K562 (cell line): Measurements from ENCODE around the gene ADGRB3. TPM values are rescaled to one million over a fixed set of nuclear protein-coding genes. Genes with fewer than 3 reads are reported as not detected.

Experiments used
- ATAC-seq: fragments of 200-7000 bp; cut with Tn5 transposase; 3 replicates; pipeline ENCODE4 v1.9.1; 2020; ENCODE audit warnings: moderate library complexity
- BruUV-seq: library from RNA; stranded (reverse); fragments of 400-500 nt; replicated peaks from 2 replicates; lab custom pipeline; 2021; lab: Mats Ljungman, UMichigan
- CTCF ChIA-PET: fragments of 300-600 bp; formaldehyde crosslinking; extraction: SDS; loops from one replicate; lab custom pipeline; 2021; ENCODE audit warnings: low intra/inter-chr PET ratio; lab: Yijun Ruan, JAX
- POLR2A ChIA-PET: fragments of 300-600, 350-650 bp; sonication (Branson Sonifier 250); formaldehyde crosslinking; extraction: SDS; loops from one replicate; lab custom pipeline; 2021; ENCODE audit warnings: antibody characterized with exemption, inconsistent platforms; lab: Yijun Ruan, JAX
- DNase-seq, 4 experiments: peaks; one replicate each; pipeline versions ENCODE4 v3.0.0 to v3.0.0-alpha.2; 2011 to 2018; ENCODE audit warnings: low spot score in 3 of 4, mixed read lengths in 3 of 4; ENCODE audit errors: extremely low read depth in 1 of 4
- FAIRE-seq: peaks from 2 replicates; lab custom pipeline; 2011; peaks lifted over from hg19 to GRCh38; lab: Jason Lieb, UNC
- H2AFZ ChIP-seq: 2 replicates; pipeline ENCODE4 v1.6.0; 2011; ENCODE audit warnings: low read depth, low read length, control low read depth, inconsistent platforms
- H3K27ac ChIP-seq: fragments of 200-600 bp; 3 replicates; pipeline ENCODE4 v1.8.0; 2011; ENCODE audit warnings: low read depth, mild to moderate bottlenecking, control low read depth, inconsistent platforms, low read length, moderate library complexity, mixed read lengths; ENCODE audit errors: extremely low read depth
- H3K27me3 ChIP-seq, 2 experiments: fragments of 300-600 bp in 1 of 2; 2 replicates in 1 of 2; 3 replicates in 1 of 2; pipeline versions ENCODE4 v1.6.0 to v1.8.0; 2011; ENCODE audit warnings: inconsistent platforms in 2 of 2, low read length in 2 of 2, mild to moderate bottlenecking in 1 of 2, mixed read lengths in 1 of 2, moderate library complexity in 1 of 2; ENCODE audit not compliant: control insufficient read depth in 2 of 2, insufficient read depth in 2 of 2
- H3K36me3 ChIP-seq: fragments of 300-600 bp; 3 replicates; pipeline ENCODE4 v1.8.0; 2011; ENCODE audit warnings: mild to moderate bottlenecking, low read length, inconsistent platforms; ENCODE audit not compliant: control insufficient read depth, insufficient read depth
- H3K4me1 ChIP-seq, 2 experiments: fragments of 200-600 bp in 1 of 2; replicated peaks in 1 of 2; 2 replicates in 1 of 2; 3 replicates in 1 of 2; pipeline versions ENCODE4 v1.5.1 to v1.8.0; 2011; ENCODE audit warnings: inconsistent platforms in 2 of 2, low read length in 2 of 2, mild to moderate bottlenecking in 1 of 2, mixed read lengths in 1 of 2, moderate library complexity in 1 of 2; ENCODE audit not compliant: control insufficient read depth in 2 of 2, insufficient read depth in 2 of 2
- H3K4me2 ChIP-seq: 2 replicates; pipeline ENCODE4 v1.6.1; 2011; ENCODE audit warnings: low read length, control low read depth, inconsistent platforms, mixed read lengths; ENCODE audit not compliant: insufficient read depth
- H3K4me3 ChIP-seq: fragments of 200-600 bp; sonication (generic), shearing (Covaris generic); 2 replicates; pipeline ENCODE4 v1.5.1; 2016; ENCODE audit warnings: control low read depth, inconsistent platforms
- H3K79me2 ChIP-seq: fragments of 200-600 bp; 3 replicates; pipeline ENCODE4 v1.8.0; 2011; ENCODE audit warnings: low read length, inconsistent platforms; ENCODE audit not compliant: control insufficient read depth, insufficient read depth
- H3K9ac ChIP-seq, 2 experiments: 2 replicates each; pipeline versions ENCODE4 v1.6.0 to v1.6.1; 2011; ENCODE audit warnings: low read depth in 2 of 2, low read length in 2 of 2, control low read depth in 1 of 2, inconsistent platforms in 1 of 2, mild to moderate bottlenecking in 1 of 2, mixed read lengths in 1 of 2; ENCODE audit not compliant: insufficient read depth in 1 of 2
- H3K9me1 ChIP-seq: one replicate; pipeline ENCODE4 v1.6.0; 2011; ENCODE audit warnings: inconsistent platforms, mild to moderate bottlenecking, low read length, moderate library complexity; ENCODE audit not compliant: control insufficient read depth, insufficient read depth
- H3K9me3 ChIP-seq: replicated peaks from 2 replicates; pipeline ENCODE4 v1.5.1; 2011; ENCODE audit warnings: low read depth, low read length, inconsistent platforms; ENCODE audit not compliant: control insufficient read depth, insufficient read depth
- H4K20me1 ChIP-seq: replicated peaks from 2 replicates; pipeline ENCODE4 v1.6.1; 2011; ENCODE audit warnings: low read length, inconsistent platforms, mixed read lengths; ENCODE audit not compliant: control insufficient read depth, insufficient read depth
- ADNP ChIP-seq: fragments of 200-800 bp; sonication (Bioruptor generic); IDR thresholded peaks from 2 replicates; pipeline ENCODE4 v1.6.1; 2016; ENCODE audit warnings: missing genetic modification characterization, missing compliant biosample characterization
- C11orf30 ChIP-seq: fragments of 450-650 bp; IDR thresholded peaks from 2 replicates; pipeline ENCODE4 v1.6.1; 2016; ENCODE audit warnings: low read depth, mild to moderate bottlenecking
- DPF2 ChIP-seq: fragments of 450-650 bp; IDR thresholded peaks from 2 replicates; pipeline ENCODE4 v1.6.1; 2016
- MAFG ChIP-seq: fragments of 450-650 bp; conservative IDR thresholded peaks from 2 replicates; pipeline ENCODE4 v1.6.1; 2016; ENCODE audit warnings: missing genetic modification characterization, missing compliant biosample characterization
- NFE2 ChIP-seq: IDR thresholded peaks from 2 replicates; pipeline ENCODE4 v1.6.1; 2014; ENCODE audit warnings: antibody characterized with exemption, low read depth
- SMARCA4 ChIP-seq: fragments of 450-650 bp; IDR thresholded peaks from 2 replicates; pipeline ENCODE4 v1.6.1; 2016
- ZNF316 ChIP-seq: fragments of 450-650 bp; IDR thresholded peaks from 2 replicates; pipeline ENCODE4 v1.6.1; 2016
- ZNF766 ChIP-seq: fragments of 200-800 bp; sonication (Bioruptor generic); conservative IDR thresholded peaks from 2 replicates; pipeline ENCODE4 v1.6.1; 2016; ENCODE audit warnings: missing genetic modification characterization, missing compliant biosample characterization
- WGBS: fragments of 100-300 bp; shearing (Covaris generic); methylation state at CpG from one replicate; pipeline ENCODE4 v1.1.6; 2016; ENCODE audit warnings: low coverage, mixed read lengths; ENCODE audit not compliant: insufficient coverage; ENCODE audit errors: missing lambda C conversion rate; 5-methylcytosine and 5-hydroxymethylcytosine counted together
- in situ Hi-C: fragments of 300-500 bp; cut with MboI; formaldehyde crosslinking; loops from 4 replicates; pipeline ENCODE4 v1.15.0; 2018; ENCODE audit warnings: inconsistent platforms, mixed read lengths
- intact Hi-C: fragments of 100-400 bp; cut with micrococcal nuclease; formaldehyde crosslinking; loops from 2 replicates; pipeline ENCODE4 v1.14.2; 2022
- polyA plus RNA-seq, 8 experiments: library from polyadenylated mRNA; depleted of rRNA in 4 of 8; stranded (reverse) in 5 of 8; unstranded in 3 of 8; fragments of >200 nt; fragmentation: Nextera tagmentation in 2 of 8; fragmentation: Illumina TruSeq in 1 of 8; extraction: Ambion mirVana in 2 of 8; extraction: Trizol in 1 of 8; gene quantifications; 2 replicates each; pipeline versions ENCODE4 v1.2.1 to v1.2.3, GENCODE V29; 2011 to 2014; ENCODE audit warnings: inconsistent platforms in 1 of 8, missing spikeins in 1 of 8
- total RNA-seq, 7 experiments: library from RNA; depleted of rRNA in 6 of 7; stranded (reverse); fragments of >200 nt in 6 of 7; fragmentation: Illumina TruSeq in 2 of 7; extraction: Trizol in 2 of 7; gene quantifications; 2 replicates each; pipeline versions ENCODE4 v1.2.1 to v1.2.3, GENCODE V29; 2011 to 2021; ENCODE audit warnings: low replicate concordance in 1 of 7
- TF ChIP-seq, protein P1 (sequence below): fragments of 200-800 bp; sonication (Bioruptor generic); IDR thresholded peaks from 2 replicates; pipeline ENCODE4 v1.6.1; 2016; ENCODE audit warnings: missing genetic modification characterization, missing compliant biosample characterization
- TF ChIP-seq, protein P2 (sequence below): fragments of 250-450 bp; sonication (Bioruptor Pico); IDR thresholded peaks from 2 replicates; pipeline ENCODE4 v1.8.0; 2022; ENCODE audit warnings: inconsistent platforms
- TF ChIP-seq, protein P3 (sequence below): fragments of 450-650 bp; IDR thresholded peaks from 2 replicates; pipeline ENCODE4 v1.6.1; 2016; ENCODE audit warnings: antibody characterized with exemption

Gene ADGRB3
- total and polyA plus RNA-seq, 9 of the 15 experiments (the other 6 are each of a cell fraction or from before 2014, with no cell fraction given), result 0.90 to 7.8 (median 2.4) TPM

DNA sequence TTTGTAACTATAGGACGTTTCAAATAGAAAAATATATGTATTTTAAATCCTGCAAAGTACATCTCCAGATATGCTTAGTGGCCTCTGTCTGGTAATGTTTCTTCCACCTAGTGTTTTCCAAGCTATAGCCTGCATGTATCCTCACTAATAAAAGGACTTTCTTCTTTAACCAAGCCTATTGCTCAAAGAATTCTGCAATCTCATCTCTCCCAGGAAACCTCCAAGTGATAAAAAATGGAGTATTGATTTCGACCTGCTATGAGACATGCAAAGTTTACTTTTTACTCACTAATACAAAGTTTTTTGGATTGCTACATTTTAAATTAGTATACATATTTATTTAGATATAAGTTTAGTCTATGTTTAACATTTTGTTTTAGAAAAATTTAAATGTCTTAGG is 23.3 kb downstream of the ADGRB3 start:
- no peaks in the 10 kb centered on the region for H4K20me1 ChIP-seq
- intact Hi-C loops, result loop anchor here (5.0 kb wide), 1 partner anchor 1739 kb away; no protein-coding TSS in a partner anchor
- H3K9me1 ChIP-seq, result no peaks in the 10 kb centered on the region
- ATAC-seq (peak; percentile 24), FAIRE-seq (no peak), DNase-seq (no peak)
- peak overlapping the region; percentile 43 for H2AFZ ChIP-seq
- H3K9ac ChIP-seq, result peak overlapping the region in 1 of 2 experiments; percentile 76; a peak in 1 of 4 replicates
- ChIA-PET CTCF (no interaction called here), POLR2A (interaction anchor here (0.6 to 1.9 kb wide), 4 partner anchors 10 to 223 kb away, joined by 3 to 5 read pairs (median 4); partner anchors contain the start of gene ADGRB3)
- no peak overlapping the region for H3K4me3 ChIP-seq
- no peaks in the 10 kb centered on the region for H3K9me3 ChIP-seq
- H3K79me2 ChIP-seq, result peaks cover 63% of the 10 kb centered on the region
- H3K27me3 ChIP-seq, result no peaks in the 10 kb centered on the region
- H3K27ac ChIP-seq, result peak overlapping the region; percentile 88; the same call in 2 of the 3 replicates
- TF ChIP-seq MAFG (tag) (peak; percentile 36), DPF2 (0 out of 2 replicates have a peak, but pooled peaks have one; percentile 21), ADNP (tag) (0 out of 2 replicates have a peak, but pooled peaks have one; percentile 21), C11orf30 (peak; percentile 59; the same call in 1 of the 2 replicates), ZNF316 (peak; percentile 64), NFE2 (peak; percentile 77), ZNF766 (CRISPR knock-in tag) (0 out of 2 replicates have a peak, but pooled peaks have one; percentile 66), SMARCA4 (peak; percentile 23; the same call in 1 of the 2 replicates)
- TF ChIP-seq, protein P1, sequence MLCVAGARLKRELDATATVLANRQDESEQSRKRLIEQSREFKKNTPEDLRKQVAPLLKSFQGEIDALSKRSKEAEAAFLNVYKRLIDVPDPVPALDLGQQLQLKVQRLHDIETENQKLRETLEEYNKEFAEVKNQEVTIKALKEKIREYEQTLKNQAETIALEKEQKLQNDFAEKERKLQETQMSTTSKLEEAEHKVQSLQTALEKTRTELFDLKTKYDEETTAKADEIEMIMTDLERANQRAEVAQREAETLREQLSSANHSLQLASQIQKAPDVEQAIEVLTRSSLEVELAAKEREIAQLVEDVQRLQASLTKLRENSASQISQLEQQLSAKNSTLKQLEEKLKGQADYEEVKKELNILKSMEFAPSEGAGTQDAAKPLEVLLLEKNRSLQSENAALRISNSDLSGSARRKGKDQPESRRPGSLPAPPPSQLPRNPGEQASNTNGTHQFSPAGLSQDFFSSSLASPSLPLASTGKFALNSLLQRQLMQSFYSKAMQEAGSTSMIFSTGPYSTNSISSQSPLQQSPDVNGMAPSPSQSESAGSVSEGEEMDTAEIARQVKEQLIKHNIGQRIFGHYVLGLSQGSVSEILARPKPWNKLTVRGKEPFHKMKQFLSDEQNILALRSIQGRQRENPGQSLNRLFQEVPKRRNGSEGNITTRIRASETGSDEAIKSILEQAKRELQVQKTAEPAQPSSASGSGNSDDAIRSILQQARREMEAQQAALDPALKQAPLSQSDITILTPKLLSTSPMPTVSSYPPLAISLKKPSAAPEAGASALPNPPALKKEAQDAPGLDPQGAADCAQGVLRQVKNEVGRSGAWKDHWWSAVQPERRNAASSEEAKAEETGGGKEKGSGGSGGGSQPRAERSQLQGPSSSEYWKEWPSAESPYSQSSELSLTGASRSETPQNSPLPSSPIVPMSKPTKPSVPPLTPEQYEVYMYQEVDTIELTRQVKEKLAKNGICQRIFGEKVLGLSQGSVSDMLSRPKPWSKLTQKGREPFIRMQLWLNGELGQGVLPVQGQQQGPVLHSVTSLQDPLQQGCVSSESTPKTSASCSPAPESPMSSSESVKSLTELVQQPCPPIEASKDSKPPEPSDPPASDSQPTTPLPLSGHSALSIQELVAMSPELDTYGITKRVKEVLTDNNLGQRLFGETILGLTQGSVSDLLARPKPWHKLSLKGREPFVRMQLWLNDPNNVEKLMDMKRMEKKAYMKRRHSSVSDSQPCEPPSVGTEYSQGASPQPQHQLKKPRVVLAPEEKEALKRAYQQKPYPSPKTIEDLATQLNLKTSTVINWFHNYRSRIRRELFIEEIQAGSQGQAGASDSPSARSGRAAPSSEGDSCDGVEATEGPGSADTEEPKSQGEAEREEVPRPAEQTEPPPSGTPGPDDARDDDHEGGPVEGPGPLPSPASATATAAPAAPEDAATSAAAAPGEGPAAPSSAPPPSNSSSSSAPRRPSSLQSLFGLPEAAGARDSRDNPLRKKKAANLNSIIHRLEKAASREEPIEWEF, result no peak
- TF ChIP-seq, protein P2, sequence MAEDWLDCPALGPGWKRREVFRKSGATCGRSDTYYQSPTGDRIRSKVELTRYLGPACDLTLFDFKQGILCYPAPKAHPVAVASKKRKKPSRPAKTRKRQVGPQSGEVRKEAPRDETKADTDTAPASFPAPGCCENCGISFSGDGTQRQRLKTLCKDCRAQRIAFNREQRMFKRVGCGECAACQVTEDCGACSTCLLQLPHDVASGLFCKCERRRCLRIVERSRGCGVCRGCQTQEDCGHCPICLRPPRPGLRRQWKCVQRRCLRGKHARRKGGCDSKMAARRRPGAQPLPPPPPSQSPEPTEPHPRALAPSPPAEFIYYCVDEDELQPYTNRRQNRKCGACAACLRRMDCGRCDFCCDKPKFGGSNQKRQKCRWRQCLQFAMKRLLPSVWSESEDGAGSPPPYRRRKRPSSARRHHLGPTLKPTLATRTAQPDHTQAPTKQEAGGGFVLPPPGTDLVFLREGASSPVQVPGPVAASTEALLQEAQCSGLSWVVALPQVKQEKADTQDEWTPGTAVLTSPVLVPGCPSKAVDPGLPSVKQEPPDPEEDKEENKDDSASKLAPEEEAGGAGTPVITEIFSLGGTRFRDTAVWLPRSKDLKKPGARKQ (CRISPR knock-in tag), result no peak
- TF ChIP-seq, protein P3, sequence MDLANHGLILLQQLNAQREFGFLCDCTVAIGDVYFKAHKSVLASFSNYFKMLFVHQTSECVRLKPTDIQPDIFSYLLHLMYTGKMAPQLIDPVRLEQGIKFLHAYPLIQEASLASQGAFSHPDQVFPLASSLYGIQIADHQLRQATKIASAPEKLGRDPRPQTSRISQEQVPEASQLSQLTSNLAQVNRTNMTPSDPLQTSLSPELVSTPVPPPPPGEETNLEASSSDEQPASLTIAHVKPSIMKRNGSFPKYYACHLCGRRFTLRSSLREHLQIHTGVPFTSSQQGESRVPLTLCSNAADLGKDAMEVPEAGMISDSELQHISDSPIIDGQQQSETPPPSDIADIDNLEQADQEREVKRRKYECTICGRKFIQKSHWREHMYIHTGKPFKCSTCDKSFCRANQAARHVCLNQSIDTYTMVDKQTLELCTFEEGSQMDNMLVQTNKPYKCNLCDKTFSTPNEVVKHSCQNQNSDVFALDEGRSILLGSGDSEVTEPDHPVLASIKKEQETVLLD, result no peak
- H3K36me3 ChIP-seq, result no peaks in the 10 kb centered on the region
- H3K4me2 ChIP-seq, result peak overlapping the region; percentile 3; the same call in 1 of the 2 replicates
- no TSS peak for BruUV-seq
- in situ Hi-C loops, result no loop called here
- peaks cover 0 to 10% of the 10 kb centered on the region in 2 experiments; a peak in 3 of 5 replicates for H3K4me1 ChIP-seq
- 0% methylated on average over 2 of the region's 2 CpGs for WGBS
